GM12864 (cell line): ENCODE measurements around the gene AHSG.
A peak's percentile ranks its signal among the peaks of the same experiment; 100 is the strongest.

Experiments
- DNase-seq: peaks from one replicate; pipeline ENCODE4 v3.0.0-alpha.2; 2011; ENCODE audit warnings: low read depth
- H3K4me3 ChIP-seq: 2 replicates; pipeline ENCODE4 v1.5.1; 2011; ENCODE audit warnings: mild to moderate bottlenecking, low read depth, low read length, control low read depth
- TF ChIP-seq, protein P1 (sequence below): IDR thresholded peaks from 2 replicates; pipeline ENCODE4 v1.5.1; 2011; ENCODE audit warnings: low read depth, mild to moderate bottlenecking, moderate library complexity, low read length, control low read depth, inconsistent platforms; ENCODE audit errors: missing control alignments

AHSG gene

GRCh38 chr3:186609247-186609868, 3.5 kb upstream of the AHSG start:
- DNase-seq = no peak
- H3K4me3 ChIP-seq = no peak overlapping the region
- TF ChIP-seq, protein P1, sequence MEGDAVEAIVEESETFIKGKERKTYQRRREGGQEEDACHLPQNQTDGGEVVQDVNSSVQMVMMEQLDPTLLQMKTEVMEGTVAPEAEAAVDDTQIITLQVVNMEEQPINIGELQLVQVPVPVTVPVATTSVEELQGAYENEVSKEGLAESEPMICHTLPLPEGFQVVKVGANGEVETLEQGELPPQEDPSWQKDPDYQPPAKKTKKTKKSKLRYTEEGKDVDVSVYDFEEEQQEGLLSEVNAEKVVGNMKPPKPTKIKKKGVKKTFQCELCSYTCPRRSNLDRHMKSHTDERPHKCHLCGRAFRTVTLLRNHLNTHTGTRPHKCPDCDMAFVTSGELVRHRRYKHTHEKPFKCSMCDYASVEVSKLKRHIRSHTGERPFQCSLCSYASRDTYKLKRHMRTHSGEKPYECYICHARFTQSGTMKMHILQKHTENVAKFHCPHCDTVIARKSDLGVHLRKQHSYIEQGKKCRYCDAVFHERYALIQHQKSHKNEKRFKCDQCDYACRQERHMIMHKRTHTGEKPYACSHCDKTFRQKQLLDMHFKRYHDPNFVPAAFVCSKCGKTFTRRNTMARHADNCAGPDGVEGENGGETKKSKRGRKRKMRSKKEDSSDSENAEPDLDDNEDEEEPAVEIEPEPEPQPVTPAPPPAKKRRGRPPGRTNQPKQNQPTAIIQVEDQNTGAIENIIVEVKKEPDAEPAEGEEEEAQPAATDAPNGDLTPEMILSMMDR = peak; percentile 26

GRCh38 chr3:186612065-186612464, 795 bp upstream of the AHSG start:
- TF ChIP-seq, protein P1 = no peak
- no peak for DNase-seq
- no peak overlapping the region for H3K4me3 ChIP-seq

GRCh38 chr3:186613637-186614265, 891 bp downstream of the AHSG start:
- TF ChIP-seq, protein P1 = no peak
- DNase-seq = no peak
- no peak overlapping the region for H3K4me3 ChIP-seq

GRCh38 chr3:186614266-186614596, 1.4 kb downstream of the AHSG start:
- no peak overlapping the region for H3K4me3 ChIP-seq
- no peak for DNase-seq

GRCh38 chr3:186614597-186615483, 2.0 kb downstream of the AHSG start:
- peak; percentile 24 for DNase-seq
- TF ChIP-seq, protein P1 = peak; percentile 96
- H3K4me3 ChIP-seq = no peak overlapping the region

More at GRCh38 chr3:186614266-186614596, 1.4 kb downstream of the AHSG start:
- TF ChIP-seq, protein P1 = no peak

DNA sequence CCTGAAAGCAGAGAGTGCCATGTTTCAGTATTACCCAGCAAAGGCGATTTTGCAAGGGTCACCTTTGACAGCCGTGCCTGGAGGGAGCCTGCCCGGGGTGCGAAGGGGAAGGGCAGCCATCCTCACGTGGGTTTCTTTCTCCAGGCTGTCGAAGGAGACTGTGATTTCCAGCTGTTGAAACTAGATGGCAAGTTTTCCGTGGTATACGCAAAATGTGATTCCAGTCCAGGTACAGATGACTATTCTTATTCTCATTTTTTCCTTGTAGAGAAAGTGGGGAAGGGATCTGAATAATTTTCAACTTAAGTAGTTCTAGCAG, 3.4 kb downstream of the AHSG start:
- no peak for DNase-seq
- TF ChIP-seq, protein P1 = no peak
- no peak overlapping the region for H3K4me3 ChIP-seq
